ENCODE measurements around the gene REC8.

GRCh38 chr14:24182110-24182882 lies 10.4 kb downstream of the REC8 start:
- no peak for TF ChIP-seq CTCF (IDR thresholded peaks at IDR 0.05)
- no peak for TF ChIP-seq POLR2A (IDR thresholded peaks at IDR 0.05)

Measured in ovary (tissue), 3 donors.